Kidney epithelial cell (primary cell): ENCODE measurements around the gene SHISA8. TPM values are rescaled to one million over a fixed set of nuclear protein-coding genes. Genes with fewer than 3 reads are reported as not detected.
"Not testable (repeated sequence)": the region's sequence is repeated elsewhere in the genome, so short reads cannot be mapped to it uniquely, and the experiment has no call there.

Experiments
- DNase-seq: peaks from one replicate; pipeline ENCODE4 v3.0.0-alpha.2; 2010; ENCODE audit warnings: low read depth
- H3K27me3 ChIP-seq: 2 replicates; pipeline ENCODE4 v1.6.0; 2011; ENCODE audit warnings: low read length; ENCODE audit not compliant: control insufficient read depth, insufficient read depth
- H3K36me3 ChIP-seq: 2 replicates; pipeline ENCODE4 v1.5.1; 2011; ENCODE audit warnings: low read length; ENCODE audit not compliant: control insufficient read depth, insufficient read depth
- H3K4me3 ChIP-seq: 2 replicates; pipeline ENCODE4 v1.5.1; 2011; ENCODE audit warnings: low read depth, mild to moderate bottlenecking, control low read depth, low read length
- total RNA-seq: library from RNA; depleted of rRNA; stranded (reverse); fragments of >200 nt; gene quantifications from 2 replicates; pipeline ENCODE4 v1.2.3, GENCODE V29; 2015
- TF ChIP-seq, protein P1 (sequence below): IDR thresholded peaks from 2 replicates; pipeline ENCODE4 v1.5.1; 2011; ENCODE audit warnings: mild to moderate bottlenecking, moderate library complexity, low read length, control low read depth, inconsistent platforms; ENCODE audit not compliant: insufficient read depth, poor library complexity, severe bottlenecking

Gene SHISA8
- total RNA-seq, 1 donor from 2014 or later, result not detected

DNA sequence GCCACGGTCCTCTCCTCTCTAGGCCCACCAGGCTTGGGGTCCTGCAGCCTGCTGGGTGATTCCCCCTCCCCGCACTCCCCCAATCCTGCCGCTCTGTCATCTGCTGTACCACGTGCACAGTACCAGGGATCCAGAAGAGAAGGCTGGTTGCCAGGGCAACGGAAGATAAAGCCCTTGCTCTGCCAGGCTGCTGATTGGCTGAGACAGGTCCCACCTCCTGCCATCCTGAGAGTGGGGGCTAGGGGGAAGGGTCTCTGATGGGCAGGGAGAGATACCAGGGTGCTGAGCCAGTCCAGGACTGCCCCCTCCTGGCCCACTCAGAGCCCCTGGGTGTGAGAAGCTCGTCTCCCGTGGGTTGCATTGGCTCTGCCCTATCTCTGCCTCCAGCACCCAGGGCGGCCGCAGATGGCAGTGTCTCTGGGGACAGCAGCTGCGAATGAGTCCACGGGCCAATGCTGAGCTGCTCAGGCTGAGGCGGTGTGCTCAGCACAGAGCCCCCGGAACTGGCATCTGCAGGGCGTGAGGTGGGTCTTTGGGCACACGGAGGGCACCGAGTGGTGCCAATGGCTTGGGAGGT lies 37.1 kb upstream of the SHISA8 start, which contains the start of gene SMIM45:
Gene SMIM45, plus strand, starts transcription at position 253 of the 577 bp plus-strand sequence.
- H3K27me3 ChIP-seq, result no peaks in the 10 kb centered on the region
- TF ChIP-seq, protein P1, sequence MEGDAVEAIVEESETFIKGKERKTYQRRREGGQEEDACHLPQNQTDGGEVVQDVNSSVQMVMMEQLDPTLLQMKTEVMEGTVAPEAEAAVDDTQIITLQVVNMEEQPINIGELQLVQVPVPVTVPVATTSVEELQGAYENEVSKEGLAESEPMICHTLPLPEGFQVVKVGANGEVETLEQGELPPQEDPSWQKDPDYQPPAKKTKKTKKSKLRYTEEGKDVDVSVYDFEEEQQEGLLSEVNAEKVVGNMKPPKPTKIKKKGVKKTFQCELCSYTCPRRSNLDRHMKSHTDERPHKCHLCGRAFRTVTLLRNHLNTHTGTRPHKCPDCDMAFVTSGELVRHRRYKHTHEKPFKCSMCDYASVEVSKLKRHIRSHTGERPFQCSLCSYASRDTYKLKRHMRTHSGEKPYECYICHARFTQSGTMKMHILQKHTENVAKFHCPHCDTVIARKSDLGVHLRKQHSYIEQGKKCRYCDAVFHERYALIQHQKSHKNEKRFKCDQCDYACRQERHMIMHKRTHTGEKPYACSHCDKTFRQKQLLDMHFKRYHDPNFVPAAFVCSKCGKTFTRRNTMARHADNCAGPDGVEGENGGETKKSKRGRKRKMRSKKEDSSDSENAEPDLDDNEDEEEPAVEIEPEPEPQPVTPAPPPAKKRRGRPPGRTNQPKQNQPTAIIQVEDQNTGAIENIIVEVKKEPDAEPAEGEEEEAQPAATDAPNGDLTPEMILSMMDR, result no peak
- H3K36me3 ChIP-seq, result no peaks in the 10 kb centered on the region
- DNase-seq, result no peak
- no peak within 1 kb of the TSS for H3K4me3 ChIP-seq

DNA sequence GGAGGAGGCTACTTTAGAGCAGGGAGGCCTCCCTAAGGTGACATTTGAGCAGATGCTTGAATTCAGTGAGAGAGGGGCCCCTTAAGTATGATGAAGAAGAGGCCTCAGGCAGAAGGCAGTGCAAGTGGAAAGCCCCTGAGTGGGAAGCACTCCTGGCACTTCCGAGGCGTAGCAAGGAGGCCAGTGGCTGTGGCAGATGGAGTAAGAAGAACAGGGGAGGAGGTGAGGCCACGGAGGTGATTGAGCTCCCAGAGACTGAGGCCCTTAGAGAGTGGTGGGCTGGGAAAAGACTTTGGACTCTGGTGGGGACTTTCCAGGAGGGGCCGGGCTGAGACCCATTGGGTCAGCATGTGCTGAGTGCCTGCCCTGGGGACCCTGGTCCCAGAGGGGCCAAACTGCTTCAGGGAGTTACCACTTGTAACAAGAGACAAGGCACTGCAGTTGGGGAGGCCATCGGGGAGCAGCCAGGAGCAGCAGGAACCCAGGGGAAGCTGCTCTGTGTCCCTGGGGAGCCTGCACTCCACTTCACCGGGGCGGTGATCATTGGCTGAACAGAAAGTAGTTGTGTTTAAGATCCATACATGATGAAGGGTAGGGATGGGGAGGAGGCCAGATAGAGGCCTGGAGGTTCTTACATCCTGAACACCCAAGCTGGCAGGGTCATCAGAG lies 34.6 kb upstream of the SHISA8 start:
- DNase-seq, result no peak
- Histone ChIP-seq H3K4me3 (no peak overlapping the region), H3K36me3 (no peaks in the 10 kb centered on the region), H3K27me3 (no peaks in the 10 kb centered on the region)
- TF ChIP-seq, protein P1, result no peak

DNA sequence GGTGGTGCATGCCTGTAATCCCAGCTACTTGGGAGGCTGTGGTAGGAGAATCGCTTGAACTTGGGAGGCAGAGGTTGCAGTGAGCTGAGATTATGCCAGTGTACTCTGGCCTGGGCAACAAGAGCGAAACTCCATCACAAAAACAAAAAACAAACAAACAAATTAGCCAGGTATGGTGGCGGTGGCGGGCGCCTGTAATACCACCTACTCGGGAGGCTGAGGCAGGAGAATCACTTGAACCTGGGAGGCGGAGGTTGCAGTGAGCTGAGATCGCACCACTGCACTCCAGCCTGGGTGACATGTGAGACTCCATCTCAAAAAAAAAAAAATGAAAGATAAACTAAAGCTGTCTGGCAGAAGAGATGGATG lies 34.0 kb upstream of the SHISA8 start:
- H3K27me3 ChIP-seq, result not testable (repeated sequence)

DNA sequence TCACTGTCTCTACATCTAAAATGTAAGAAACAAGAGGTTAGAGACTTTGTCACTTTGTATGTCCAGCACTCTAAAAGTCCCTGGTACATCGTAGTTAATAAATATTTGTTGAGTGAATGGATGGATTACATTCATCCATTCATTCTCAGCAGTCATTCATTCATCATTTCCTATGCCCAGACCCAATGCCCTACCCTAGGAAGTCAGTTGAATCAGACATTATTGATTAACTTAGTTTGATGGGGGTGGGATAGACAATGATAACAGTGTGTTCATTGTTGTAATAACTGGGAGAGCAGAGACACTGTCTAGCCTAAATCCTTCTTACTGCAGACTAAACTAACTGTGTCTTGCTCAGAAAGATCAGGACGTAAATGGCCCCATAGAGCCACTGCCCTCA lies 33.3 kb upstream of the SHISA8 start:
- no peaks in the 10 kb centered on the region for H3K27me3 ChIP-seq
- H3K4me3 ChIP-seq, result no peak overlapping the region
- DNase-seq, result no peak
- TF ChIP-seq, protein P1, result no peak
- H3K36me3 ChIP-seq, result peaks cover 2% of the 10 kb centered on the region

More for the DNA sequence above, 34.0 kb upstream of the SHISA8 start:
- H3K4me3 ChIP-seq, H3K36me3 ChIP-seq, DNase-seq: not testable (repeated sequence)

DNA sequence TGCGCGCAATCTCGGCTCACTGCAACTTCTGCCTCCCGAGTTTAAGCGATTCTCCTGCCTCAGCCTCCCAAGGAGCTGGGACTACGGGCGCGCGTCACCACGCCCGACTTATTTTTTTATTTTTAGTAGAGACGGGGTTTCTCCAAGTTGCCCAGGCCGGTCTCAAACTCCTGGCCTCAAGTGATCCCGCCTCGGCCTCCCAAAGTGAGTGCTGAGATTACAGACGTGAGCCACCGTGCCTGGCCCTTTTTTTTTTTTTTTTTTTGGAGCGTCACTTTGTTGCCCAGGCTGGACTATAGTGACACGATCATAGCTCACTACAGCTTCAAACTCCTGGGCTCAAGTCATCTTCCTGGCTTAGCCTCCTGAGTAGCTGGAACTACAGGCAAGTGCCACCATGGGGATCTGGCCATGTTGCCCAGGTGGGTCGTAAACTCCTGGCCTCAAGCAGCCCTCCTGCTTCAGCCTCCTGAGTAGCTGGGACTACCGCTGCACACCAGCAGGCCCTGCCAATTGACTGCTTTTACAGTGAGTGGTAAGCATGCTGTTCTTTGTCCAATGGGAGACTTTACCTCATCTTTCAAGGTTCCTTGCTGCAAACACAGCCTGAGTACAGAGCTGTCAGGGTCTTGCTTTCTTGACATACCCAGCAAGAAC lies 32.7 kb upstream of the SHISA8 start:
- TF ChIP-seq, protein P1, result no peak
- DNase-seq, result no peak
- peak overlapping the region; percentile 66 for H3K4me3 ChIP-seq

DNA sequence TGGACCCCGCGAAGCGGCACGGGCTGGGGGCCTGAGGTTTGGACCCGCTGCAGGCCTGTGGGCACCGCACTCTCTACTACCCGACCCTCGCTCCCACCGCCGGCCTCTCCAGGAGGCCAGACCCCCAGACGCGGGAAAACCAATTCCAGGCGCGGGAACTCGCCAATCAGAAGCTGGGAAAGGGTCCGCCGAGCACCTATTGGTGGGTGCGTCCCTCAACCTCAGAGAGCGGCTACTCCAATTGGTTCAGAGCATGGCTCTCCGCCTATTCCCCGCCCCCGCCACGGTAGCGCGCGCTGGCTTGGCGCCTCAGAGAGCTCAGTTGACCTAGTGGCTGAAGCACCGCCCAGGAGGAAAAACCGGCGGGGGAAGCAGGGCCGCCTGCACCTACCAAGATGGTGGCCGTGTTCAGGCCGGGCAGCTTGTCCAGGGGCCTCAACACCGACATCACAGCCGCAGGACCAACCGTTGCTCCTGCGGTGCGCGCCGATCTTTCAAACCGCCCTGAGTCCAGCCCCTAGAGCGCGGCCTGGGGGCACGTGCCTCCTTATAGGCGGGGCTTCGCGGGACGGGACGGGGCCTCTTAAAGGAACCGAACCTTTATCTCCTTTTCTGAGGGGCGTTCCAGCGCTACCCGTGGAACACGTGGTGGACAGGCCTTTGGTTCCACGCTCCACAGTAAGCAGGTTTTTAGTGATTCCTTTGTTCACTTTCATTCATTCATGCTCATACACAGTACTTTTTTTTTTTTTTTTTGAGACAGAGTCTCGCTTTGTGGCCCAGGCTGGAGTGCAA lies 32.0 kb upstream of the SHISA8 start, which contains the start of gene CENPM:
Gene CENPM, minus strand, starts transcription at position 524 of the 795 bp plus-strand sequence. Its CDS starts 76 bp downstream, at position 448.
- Histone ChIP-seq H3K36me3 (peaks cover 2% of the 10 kb centered on the region), H3K4me3 (peak within 1 kb of the TSS; percentile 66), H3K27me3 (no peaks in the 10 kb centered on the region)
- TF ChIP-seq, protein P1, result no peak
- peak; percentile 74 for DNase-seq

More for the DNA sequence above, 32.7 kb upstream of the SHISA8 start:
- peaks cover 2% of the 10 kb centered on the region for H3K36me3 ChIP-seq
- no peaks in the 10 kb centered on the region for H3K27me3 ChIP-seq
